Effector CD4-positive, alpha-beta T cell (primary cell): Measurements from ENCODE around the gene NIPBL.

ENCODE experiments used
- DNase-seq: peaks from one replicate; pipeline ENCODE4 v3.0.0-alpha.2; 2020

The NIPBL gene

DNA sequence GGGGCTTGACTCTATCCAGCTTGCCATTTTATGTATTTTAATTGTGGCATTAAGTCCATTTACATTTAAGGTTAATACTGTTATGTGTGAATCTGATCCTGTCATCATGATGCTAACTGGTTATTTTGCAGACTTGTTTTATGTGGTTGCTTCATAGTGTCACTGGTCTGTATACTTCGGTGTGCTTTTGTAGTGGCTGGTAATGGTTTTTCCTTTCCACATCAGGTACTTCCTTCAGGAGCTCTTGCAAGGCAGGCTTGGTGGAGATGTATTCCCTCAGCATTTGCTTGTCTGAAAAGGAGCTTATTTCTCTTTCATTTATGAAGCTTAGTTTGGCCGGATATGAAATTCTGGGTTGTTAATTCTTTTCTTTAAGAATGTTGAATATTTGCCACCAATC, 226.7 kb downstream of the NIPBL start:
- DNase-seq, result no peak

DNA sequence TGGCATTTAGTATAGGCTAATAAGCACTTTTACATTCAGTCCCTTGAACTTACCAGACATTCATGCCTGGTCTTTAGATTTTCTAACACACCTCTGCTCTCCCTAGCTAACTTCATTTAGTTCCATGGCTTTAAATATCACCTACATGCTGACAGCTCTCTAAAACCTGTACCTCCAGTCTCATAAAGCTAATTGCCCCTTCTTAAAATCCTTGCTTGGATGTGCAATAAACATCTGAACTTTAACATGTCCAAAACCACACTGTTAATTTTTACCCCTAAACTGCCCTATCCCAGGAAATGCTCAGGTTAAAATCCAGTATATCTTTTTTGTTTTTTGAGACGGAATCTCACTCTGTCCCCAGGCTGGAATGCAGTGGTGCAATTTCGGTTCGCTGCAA, 232.8 kb downstream of the NIPBL start:
- DNase-seq, result no peak

DNA sequence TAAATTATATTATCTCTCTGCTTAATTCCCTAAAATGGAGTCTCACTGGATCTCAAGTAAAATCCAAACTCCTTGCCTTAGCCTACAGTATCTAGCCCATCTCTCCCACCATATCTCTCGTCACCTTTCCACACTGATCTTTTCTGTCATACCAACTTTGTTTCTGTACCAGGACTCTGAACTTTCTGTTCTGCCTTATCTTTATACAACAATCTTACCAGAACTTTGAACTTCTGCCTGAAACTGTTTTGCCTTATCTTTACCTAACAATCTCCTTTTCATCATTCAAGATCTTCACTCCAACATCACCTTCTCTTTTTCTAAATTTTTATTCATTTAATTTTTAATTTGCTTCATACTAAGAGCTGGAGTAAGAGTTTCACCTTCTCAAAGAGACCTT, 233.6 kb downstream of the NIPBL start:
- DNase-seq, result no peak

DNA sequence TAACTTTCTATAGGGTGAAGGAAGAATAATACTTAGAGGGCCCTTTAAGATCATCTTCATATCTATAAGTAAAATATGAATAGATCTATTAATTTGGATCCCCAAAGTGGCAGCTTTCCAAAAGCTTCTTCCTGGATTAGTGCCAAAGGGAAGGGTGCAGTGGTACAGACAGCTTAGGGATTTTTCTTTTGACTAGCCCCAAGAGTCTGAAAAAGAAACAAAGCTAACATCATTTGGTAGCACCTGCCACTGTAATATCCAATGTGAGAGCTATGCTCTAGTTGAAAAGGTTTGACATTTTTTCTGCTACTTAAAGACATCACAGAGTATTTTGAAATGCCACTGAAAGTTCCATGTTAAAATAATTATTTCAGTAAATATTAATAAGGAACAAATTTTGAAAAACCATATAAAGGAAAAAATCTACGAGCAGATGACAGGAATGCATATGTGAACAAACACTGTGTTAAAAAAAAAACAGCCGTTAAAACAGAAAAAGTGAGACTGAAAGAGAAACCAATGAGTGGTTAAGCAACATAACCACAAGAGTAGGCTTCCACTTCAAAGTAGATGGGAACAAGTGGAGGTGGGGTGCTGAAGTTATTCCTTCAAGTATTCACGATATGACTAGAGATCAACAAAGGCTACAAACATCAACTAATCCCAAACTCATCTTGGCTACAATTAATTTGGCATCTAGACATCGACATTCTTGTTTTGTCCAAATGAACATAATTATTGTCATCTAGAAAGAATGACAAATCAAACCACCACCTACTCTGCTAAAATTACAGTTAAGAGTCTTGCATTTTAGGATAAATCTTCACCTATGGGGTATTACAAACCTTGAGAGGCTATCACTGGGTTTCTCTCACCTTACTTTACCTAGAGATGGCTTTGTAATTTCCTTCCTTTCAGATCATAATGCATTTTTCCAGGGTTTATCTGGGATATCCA, 235.1 kb downstream of the NIPBL start:
- DNase-seq, result no peak

DNA sequence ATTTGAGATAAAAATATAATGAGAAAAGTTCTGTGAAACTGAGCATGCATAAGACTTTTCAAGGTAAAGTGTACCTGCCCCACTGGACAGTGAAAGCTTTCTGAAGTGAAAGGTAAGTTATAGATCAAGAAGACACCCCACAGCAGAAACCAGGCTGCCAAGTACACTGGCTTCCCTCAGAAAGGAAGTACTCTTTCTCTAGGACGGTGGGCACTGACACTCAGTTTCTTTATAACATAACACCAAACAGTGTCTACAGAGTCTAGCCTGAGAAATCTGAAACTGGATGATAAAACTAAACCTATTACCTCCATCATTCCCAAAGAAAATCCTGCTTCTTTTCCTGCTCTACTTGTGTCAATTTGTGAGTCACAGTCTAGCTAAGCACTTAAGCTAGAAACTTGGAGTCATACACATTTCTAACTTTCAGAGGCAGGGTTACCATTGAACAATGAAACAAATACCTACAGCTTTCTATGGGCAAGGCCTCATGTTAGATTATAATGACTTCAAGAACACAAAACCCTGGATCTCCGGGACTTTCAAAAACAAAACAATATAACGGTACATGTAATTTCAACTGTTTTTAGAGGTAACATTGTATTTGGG, 235.9 kb downstream of the NIPBL start:
- no peak for DNase-seq
